Natural killer cell (primary cell): ENCODE results near the gene TK2. TPM values are rescaled to one million over a fixed set of nuclear protein-coding genes. Genes with fewer than 3 reads are reported as not detected.

Source experiments
- ATAC-seq, 3 donors: fragments of 150-1000 bp in 2 of 3; fragments of 200-7000 bp in 1 of 3; cut with Tn5 transposase; 1 replicate in 1 of 3; 2 replicates in 2 of 3; pipeline ENCODE4 v1.10.0; 2021; ENCODE audit warnings: mild to moderate bottlenecking in 2 of 3, moderate library complexity in 2 of 3
- DNase-seq, 2 donors: peaks; one replicate each; pipeline versions ENCODE4 v3.0.0 to v3.0.0-alpha.2; 2013 to 2021; ENCODE audit warnings: mixed read lengths in 1 of 2
- H3K27ac ChIP-seq: one replicate; pipeline ENCODE4 v1.5.1; 2013; ENCODE audit warnings: mild to moderate bottlenecking, low read length
- H3K27me3 ChIP-seq: one replicate; pipeline ENCODE4 v1.6.1; 2013; ENCODE audit warnings: low read length; ENCODE audit not compliant: control insufficient read depth, insufficient read depth
- H3K36me3 ChIP-seq: one replicate; pipeline ENCODE4 v1.6.1; 2013; ENCODE audit warnings: low read length; ENCODE audit not compliant: control insufficient read depth, insufficient read depth
- H3K4me1 ChIP-seq: one replicate; pipeline ENCODE4 v1.6.1; 2013; ENCODE audit warnings: low read length; ENCODE audit not compliant: control insufficient read depth, insufficient read depth
- H3K4me3 ChIP-seq: one replicate; pipeline ENCODE4 v1.5.1; 2013; ENCODE audit warnings: low read length
- H3K9me3 ChIP-seq: one replicate; pipeline ENCODE4 v1.6.1; 2013; ENCODE audit warnings: low read length; ENCODE audit not compliant: control insufficient read depth, insufficient read depth
- H3K27ac Mint-ChIP-seq, 2 donors: one replicate each; pipeline ENCODE4 v1.8.0; 2022; ENCODE audit warnings: mild to moderate bottlenecking in 2 of 2, mixed read lengths in 2 of 2, moderate library complexity in 1 of 2
- H3K27me3 Mint-ChIP-seq, 2 donors: one replicate each; pipeline ENCODE4 v1.8.0; 2022; ENCODE audit warnings: low read depth in 2 of 2, mixed read lengths in 2 of 2
- H3K36me3 Mint-ChIP-seq: one replicate; pipeline ENCODE4 v1.8.0; 2022; ENCODE audit warnings: mixed read lengths
- H3K4me1 Mint-ChIP-seq, 2 donors: one replicate each; pipeline ENCODE4 v1.8.0; 2022; ENCODE audit warnings: mixed read lengths in 2 of 2
- H3K4me3 Mint-ChIP-seq: one replicate; pipeline ENCODE4 v1.8.0; 2022; ENCODE audit warnings: mild to moderate bottlenecking, moderate library complexity, mixed read lengths
- H3K9me3 Mint-ChIP-seq, 2 donors: one replicate each; pipeline ENCODE4 v1.8.0; 2022; ENCODE audit warnings: mixed read lengths in 2 of 2
- WGBS: methylation state at CpG from one replicate; pipeline ENCODE4 v1.1.7; 2013; ENCODE audit warnings: missing lambda C conversion rate; ENCODE audit not compliant: insufficient coverage; 5-methylcytosine and 5-hydroxymethylcytosine counted together
- intact Hi-C: fragments of 100-400 bp; cut with micrococcal nuclease; formaldehyde crosslinking; loops from one replicate; pipeline ENCODE4 v1.14.2; 2022
- total RNA-seq, 4 donors: library from RNA; stranded (reverse); fragments of 120-200 nt in 1 of 4; gene quantifications; one replicate each; pipeline versions ENCODE4 v1.2.3 to v1.2.4, GENCODE V29; 2013 to 2022
- TF ChIP-seq, protein P1 (sequence below): fragments of 200-600 bp; IDR thresholded peaks from one replicate; pipeline ENCODE4 v1.8.0; 2022; ENCODE audit warnings: antibody characterized with exemption

Gene TK2
- total RNA-seq, 3 donors from 2014 or later (not counting 1 experiment from before 2014, with no cell fraction given) = 18.8 to 25.8 (median 25.1) TPM

DNA sequence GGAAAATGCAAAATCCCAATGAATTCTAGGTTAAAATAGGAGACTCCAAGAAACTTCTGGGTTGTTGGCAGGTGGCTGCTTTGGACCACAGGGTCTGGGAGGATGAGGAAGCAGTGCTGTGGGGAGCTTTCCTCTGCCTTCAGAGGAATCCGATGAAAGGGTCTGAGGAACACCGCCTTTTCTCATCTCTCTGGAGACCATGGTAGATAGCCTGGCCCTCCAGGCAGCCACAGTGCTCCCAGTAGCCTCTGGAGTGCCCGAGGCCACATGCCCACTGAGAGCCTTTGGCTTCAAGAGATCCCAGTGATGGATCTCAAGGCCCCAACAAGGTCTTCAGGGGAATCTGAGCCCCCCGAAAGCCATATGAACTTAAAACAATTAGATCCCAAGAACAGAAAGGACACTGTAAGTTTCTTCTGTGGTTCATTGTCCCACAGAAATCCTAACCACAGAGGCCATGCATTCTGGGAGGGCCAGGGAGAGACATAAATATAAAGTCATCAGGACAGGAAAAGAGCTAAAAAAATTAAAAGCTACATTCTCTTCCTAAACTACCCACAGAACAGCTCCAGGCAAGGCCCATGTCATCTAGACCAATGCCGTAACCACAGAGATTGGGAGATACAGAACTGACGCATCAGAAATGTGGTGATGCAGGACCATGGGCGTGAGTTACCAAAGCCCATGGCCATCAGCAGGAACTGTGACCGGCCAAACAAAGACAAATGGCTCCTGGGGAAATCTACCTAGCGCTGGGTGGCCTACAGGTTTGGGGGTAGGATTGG, 24.3 kb downstream of the TK2 start:
- Mint-ChIP-seq H3K4me3 (peak overlapping the region; percentile 61), H3K9me3 (no peaks in the 10 kb centered on the region), H3K36me3 (no peaks in the 10 kb centered on the region), H3K27ac (peak overlapping the region; percentile 91 to 99), H3K27me3 (no peaks in the 10 kb centered on the region), H3K4me1 (peaks cover 52 to 57% of the 10 kb centered on the region in 2 donors)
- 62% methylated on average over 9 of the region's 9 CpGs for WGBS
- Histone ChIP-seq H3K36me3 (peaks cover 3% of the 10 kb centered on the region), H3K27me3 (no peaks in the 10 kb centered on the region), H3K4me1 (peaks cover 68% of the 10 kb centered on the region), H3K9me3 (no peaks in the 10 kb centered on the region), H3K4me3 (no peak overlapping the region), H3K27ac (peak overlapping the region; percentile 87)
- intact Hi-C loops = no loop called here
- ATAC-seq = peak in 2 of 3 donors; percentile 35 to 69
- TF ChIP-seq, protein P1, sequence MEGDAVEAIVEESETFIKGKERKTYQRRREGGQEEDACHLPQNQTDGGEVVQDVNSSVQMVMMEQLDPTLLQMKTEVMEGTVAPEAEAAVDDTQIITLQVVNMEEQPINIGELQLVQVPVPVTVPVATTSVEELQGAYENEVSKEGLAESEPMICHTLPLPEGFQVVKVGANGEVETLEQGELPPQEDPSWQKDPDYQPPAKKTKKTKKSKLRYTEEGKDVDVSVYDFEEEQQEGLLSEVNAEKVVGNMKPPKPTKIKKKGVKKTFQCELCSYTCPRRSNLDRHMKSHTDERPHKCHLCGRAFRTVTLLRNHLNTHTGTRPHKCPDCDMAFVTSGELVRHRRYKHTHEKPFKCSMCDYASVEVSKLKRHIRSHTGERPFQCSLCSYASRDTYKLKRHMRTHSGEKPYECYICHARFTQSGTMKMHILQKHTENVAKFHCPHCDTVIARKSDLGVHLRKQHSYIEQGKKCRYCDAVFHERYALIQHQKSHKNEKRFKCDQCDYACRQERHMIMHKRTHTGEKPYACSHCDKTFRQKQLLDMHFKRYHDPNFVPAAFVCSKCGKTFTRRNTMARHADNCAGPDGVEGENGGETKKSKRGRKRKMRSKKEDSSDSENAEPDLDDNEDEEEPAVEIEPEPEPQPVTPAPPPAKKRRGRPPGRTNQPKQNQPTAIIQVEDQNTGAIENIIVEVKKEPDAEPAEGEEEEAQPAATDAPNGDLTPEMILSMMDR = no peak
- DNase-seq = peak in 1 of 2 donors; percentile 34

GRCh38 chr16:66524601-66525164, 25.2 kb downstream of the TK2 start:
- Mint-ChIP-seq H3K4me1 (peaks cover 61 to 66% of the 10 kb centered on the region in 2 donors), H3K36me3 (no peaks in the 10 kb centered on the region), H3K4me3 (peak overlapping the region; percentile 61), H3K27me3 (no peaks in the 10 kb centered on the region), H3K9me3 (no peaks in the 10 kb centered on the region), H3K27ac (peak overlapping the region; percentile 91 to 99)
- WGBS = 19% methylated on average over 6 of the region's 6 CpGs
- Histone ChIP-seq H3K36me3 (peaks cover 3% of the 10 kb centered on the region), H3K4me1 (peaks cover 77% of the 10 kb centered on the region), H3K9me3 (no peaks in the 10 kb centered on the region), H3K27me3 (no peaks in the 10 kb centered on the region), H3K4me3 (no peak overlapping the region), H3K27ac (peak overlapping the region; percentile 87)
- ATAC-seq (peak; percentile 19 to 74 (median 22)), DNase-seq (peak in 1 of 2 donors; percentile 54)
- intact Hi-C loops = no loop called here
- TF ChIP-seq, protein P1 = no peak

DNA sequence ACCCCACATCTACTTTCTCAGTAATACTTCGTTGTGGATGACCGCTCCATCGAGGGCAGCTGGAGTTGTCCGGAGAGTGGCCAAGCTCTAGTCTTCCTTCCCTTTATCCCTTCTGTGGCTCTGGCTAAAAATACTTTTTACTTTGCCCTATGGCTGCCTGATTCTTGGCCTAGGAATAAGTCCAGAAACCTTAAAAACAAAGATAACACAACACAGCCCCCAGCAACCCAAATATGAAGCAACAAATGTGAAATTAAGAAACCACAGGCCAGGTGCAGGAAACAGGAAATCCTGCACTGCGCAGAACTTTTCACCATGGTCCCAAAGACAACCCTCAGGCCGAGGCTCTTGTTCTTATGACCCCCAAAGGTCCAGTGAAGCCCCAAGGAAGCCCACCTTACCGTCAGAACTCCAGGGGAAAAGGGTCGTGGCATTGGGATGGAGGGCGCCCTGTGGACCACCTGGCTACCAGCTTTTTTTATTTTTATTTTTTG, 26.0 kb downstream of the TK2 start:
- peak; percentile 47 to 58 (median 53) for ATAC-seq
- peak overlapping the region; percentile 87 for H3K27ac ChIP-seq
- TF ChIP-seq, protein P1 = no peak

More for the DNA sequence above, 26.0 kb downstream of the TK2 start:
- H3K9me3 ChIP-seq = no peaks in the 10 kb centered on the region
- Mint-ChIP-seq H3K4me1 (peaks cover 66 to 71% of the 10 kb centered on the region in 2 donors), H3K27me3 (no peaks in the 10 kb centered on the region), H3K4me3 (peak overlapping the region; percentile 84), H3K27ac (peak overlapping the region; percentile 91 to 99), H3K36me3 (no peaks in the 10 kb centered on the region), H3K9me3 (no peaks in the 10 kb centered on the region)
- intact Hi-C loops = no loop called here
- H3K4me3 ChIP-seq = peak overlapping the region; percentile 1
- peaks cover 84% of the 10 kb centered on the region for H3K4me1 ChIP-seq
- DNase-seq = peak in 1 of 2 donors; percentile 77
- H3K27me3 ChIP-seq = no peaks in the 10 kb centered on the region
- peaks cover 3% of the 10 kb centered on the region for H3K36me3 ChIP-seq
- 17% methylated on average over 9 of the region's 9 CpGs for WGBS
